Smooth muscle cell (in vitro differentiated cells): ENCODE results near the gene PTPN11. TPM values are rescaled to one million over a fixed set of nuclear protein-coding genes. Genes with fewer than 3 reads are reported as not detected.

Source experiments
- DNase-seq: peaks from one replicate; lab custom pipeline; 2025; ENCODE audit not compliant: unreplicated experiment; lab: John Stamatoyannopoulos, UW
- H2AFZ ChIP-seq: fragments of 200-600 bp; sonication (generic); 2 replicates; pipeline ENCODE4 v1.6.0; 2016; ENCODE audit warnings: antibody characterized with exemption, low read depth, mild to moderate bottlenecking
- H3F3A ChIP-seq: fragments of 200-600 bp; sonication (generic); 2 replicates; pipeline ENCODE4 v1.6.0; 2017; ENCODE audit warnings: antibody characterized with exemption, low read depth
- H3K27ac ChIP-seq: fragments of 200-600 bp; sonication (generic); 2 replicates; pipeline ENCODE4 v1.5.1; 2016; ENCODE audit warnings: low read depth, mild to moderate bottlenecking
- H3K27me3 ChIP-seq: fragments of 200-600 bp; sonication (generic); 2 replicates; pipeline ENCODE4 v1.6.1; 2016; ENCODE audit warnings: low read depth, mild to moderate bottlenecking
- H3K36me3 ChIP-seq: fragments of 200-600 bp; sonication (generic); 2 replicates; pipeline ENCODE4 v1.5.1; 2016; ENCODE audit warnings: low read depth
- H3K4me1 ChIP-seq: fragments of 200-600 bp; sonication (generic); 2 replicates; pipeline ENCODE4 v1.5.1; 2016; ENCODE audit warnings: low read depth
- H3K4me2 ChIP-seq: fragments of 200-600 bp; sonication (generic); 2 replicates; pipeline ENCODE4 v1.6.0; 2016; ENCODE audit warnings: mild to moderate bottlenecking
- H3K4me3 ChIP-seq: fragments of 200-600 bp; sonication (generic); 2 replicates; pipeline ENCODE4 v1.5.1; 2016; ENCODE audit warnings: mild to moderate bottlenecking
- H3K79me2 ChIP-seq: fragments of 200-600 bp; sonication (generic); 2 replicates; pipeline ENCODE4 v1.6.0; 2016; ENCODE audit warnings: low read depth, mild to moderate bottlenecking
- H3K9ac ChIP-seq: fragments of 200-600 bp; sonication (generic); 2 replicates; pipeline ENCODE4 v1.6.0; 2016; ENCODE audit warnings: low read depth
- H3K9me3 ChIP-seq: fragments of 200-600 bp; sonication (generic); replicated peaks from 2 replicates; pipeline ENCODE4 v1.5.1; 2016; ENCODE audit warnings: low read depth
- H4K20me1 ChIP-seq: fragments of 200-600 bp; sonication (generic); 2 replicates; pipeline ENCODE4 v1.6.0; 2016; ENCODE audit warnings: low read depth
- CTCF ChIP-seq: fragments of 200-600 bp; sonication (generic); IDR thresholded peaks from 2 replicates; pipeline ENCODE4 v1.5.1; 2017; ENCODE audit warnings: borderline replicate concordance, mild to moderate bottlenecking, antibody characterized with exemption; ENCODE audit not compliant: insufficient read depth, poor library complexity, severe bottlenecking
- WGBS: methylation state at CpG from one replicate; pipeline ENCODE4 v1.1.7; 2016; ENCODE audit warnings: low lambda C conversion rate; 5-methylcytosine and 5-hydroxymethylcytosine counted together
- polyA plus RNA-seq: library from polyadenylated mRNA; unstranded; fragments of >200 nt; fragmentation: Nextera tagmentation; extraction: Ambion mirVana; gene quantifications from 2 replicates; pipeline ENCODE4 v1.2.1, GENCODE V29; 2016
- total RNA-seq: library from RNA; depleted of rRNA; stranded (reverse); fragments of >200 nt; gene quantifications from 2 replicates; pipeline ENCODE4 v1.2.3, GENCODE V29; 2014

PTPN11 gene
- total and polyA plus RNA-seq, 2 experiments from 2014 or later = 44.6 to 77.2 TPM

- WGBS = 76% methylated on average over 5 of the region's 5 CpGs
These were observed 132.9 kb downstream of the PTPN11 start for GRCh38 chr12:112551681-112552080.

GRCh38 chr12:112555621-112556233 is 137.0 kb downstream of the PTPN11 start:
- no peaks in the 10 kb centered on the region for H3F3A ChIP-seq
- H3K4me1 ChIP-seq = no peaks in the 10 kb centered on the region
- no peak overlapping the region for H3K4me3 ChIP-seq
- H3K27me3 ChIP-seq = peaks cover 2% of the 10 kb centered on the region
- H2AFZ ChIP-seq = no peak overlapping the region
- WGBS = 86% methylated on average over 9 of the region's 9 CpGs
- no peaks in the 10 kb centered on the region for H4K20me1 ChIP-seq
- H3K79me2 ChIP-seq = no peaks in the 10 kb centered on the region
- no peak for TF ChIP-seq CTCF
- H3K9ac ChIP-seq = no peak overlapping the region
- no peak for DNase-seq
- no peaks in the 10 kb centered on the region for H3K36me3 ChIP-seq
- H3K4me2 ChIP-seq = no peak overlapping the region
- no peaks in the 10 kb centered on the region for H3K9me3 ChIP-seq
- no peak overlapping the region for H3K27ac ChIP-seq

More at GRCh38 chr12:112551681-112552080, 132.9 kb downstream of the PTPN11 start:
- H3K9me3 ChIP-seq = no peaks in the 10 kb centered on the region
- H3K4me1 ChIP-seq = no peaks in the 10 kb centered on the region
- no peaks in the 10 kb centered on the region for H3K36me3 ChIP-seq
- no peak overlapping the region for H3K9ac ChIP-seq
- no peaks in the 10 kb centered on the region for H3F3A ChIP-seq
- H2AFZ ChIP-seq = no peak overlapping the region
- TF ChIP-seq CTCF = no peak
- H3K27me3 ChIP-seq = no peaks in the 10 kb centered on the region
- H3K4me3 ChIP-seq = no peak overlapping the region
- no peak overlapping the region for H3K4me2 ChIP-seq
- no peak overlapping the region for H3K27ac ChIP-seq
- H3K79me2 ChIP-seq = no peaks in the 10 kb centered on the region
- H4K20me1 ChIP-seq = no peaks in the 10 kb centered on the region
- no peak for DNase-seq

- no peak for TF ChIP-seq CTCF
- H3F3A ChIP-seq = no peaks in the 10 kb centered on the region
- no peak overlapping the region for H2AFZ ChIP-seq
- H3K9ac ChIP-seq = no peak overlapping the region
- WGBS = 70% methylated on average over 7 of the region's 7 CpGs
- no peak overlapping the region for H3K27ac ChIP-seq
- H4K20me1 ChIP-seq = no peaks in the 10 kb centered on the region
- H3K79me2 ChIP-seq = no peaks in the 10 kb centered on the region
- no peak overlapping the region for H3K4me2 ChIP-seq
- peaks cover 2% of the 10 kb centered on the region for H3K27me3 ChIP-seq
- H3K4me3 ChIP-seq = no peak overlapping the region
- DNase-seq = no peak
- H3K36me3 ChIP-seq = no peaks in the 10 kb centered on the region
- H3K4me1 ChIP-seq = no peaks in the 10 kb centered on the region
- no peaks in the 10 kb centered on the region for H3K9me3 ChIP-seq
These were observed 139.3 kb downstream of the PTPN11 start for GRCh38 chr12:112557951-112558630.

Other genes with a start within 250 kb of the PTPN11 start
- 14.7 and 16.9 TPM in 2 replicates for gene HECTD4, start 36.5 kb upstream of the PTPN11 start, total RNA-seq
- gene HECTD4, start 36.5 kb upstream of the PTPN11 start, polyA plus RNA-seq = 6.6 and 16.4 TPM in 2 replicates
- 1,517 and 1,797 TPM in 2 replicates for gene RPL6, start 9.3 kb upstream of the PTPN11 start, total RNA-seq
- 333 and 366 TPM in 2 replicates for gene RPL6, start 9.3 kb upstream of the PTPN11 start, polyA plus RNA-seq